Loucy (cell line): ENCODE data around the gene SMG6.

ENCODE experiments used
- H2AFZ ChIP-seq: fragments of 200-600 bp; sonication (generic); 2 replicates; pipeline ENCODE4 v1.6.0; 2016; ENCODE audit warnings: antibody characterized with exemption, mild to moderate bottlenecking, low read length, moderate library complexity
- H3F3A ChIP-seq: fragments of 200-600 bp; 2 replicates; pipeline ENCODE4 v1.6.0; 2016; ENCODE audit warnings: antibody characterized with exemption, low read depth, mild to moderate bottlenecking
- H3K27me3 ChIP-seq: fragments of 200-600 bp; sonication (generic); 2 replicates; pipeline ENCODE4 v1.6.1; 2014; ENCODE audit warnings: low read length, mild to moderate bottlenecking; ENCODE audit not compliant: insufficient read depth, poor library complexity, severe bottlenecking
- H3K36me3 ChIP-seq: fragments of 200-600 bp; sonication (generic); 2 replicates; pipeline ENCODE4 v1.6.1; 2016; ENCODE audit warnings: low read length; ENCODE audit not compliant: insufficient read depth
- H3K4me1 ChIP-seq: fragments of 200-600 bp; sonication (generic); 2 replicates; pipeline ENCODE4 v1.5.1; 2014; ENCODE audit warnings: low read length, mild to moderate bottlenecking; ENCODE audit not compliant: insufficient read depth, poor library complexity, severe bottlenecking
- H3K4me2 ChIP-seq: fragments of 200-600 bp; sonication (generic); 2 replicates; pipeline ENCODE4 v1.6.0; 2014; ENCODE audit warnings: antibody characterized with exemption, low read length, low read depth, mild to moderate bottlenecking; ENCODE audit not compliant: poor library complexity, severe bottlenecking
- H3K4me3 ChIP-seq: fragments of 200-600 bp; sonication (generic); 2 replicates; pipeline ENCODE4 v1.5.1; 2014; ENCODE audit warnings: low read length, mild to moderate bottlenecking, mixed read lengths; ENCODE audit not compliant: poor library complexity, severe bottlenecking
- H3K79me2 ChIP-seq: fragments of 200-600 bp; sonication (generic); 2 replicates; pipeline ENCODE4 v1.6.1; 2014; ENCODE audit warnings: low read length; ENCODE audit not compliant: insufficient read depth
- H3K9ac ChIP-seq: fragments of 200-600 bp; sonication (generic); 2 replicates; pipeline ENCODE4 v1.6.0; 2014; ENCODE audit warnings: mild to moderate bottlenecking, low read depth, low read length, moderate library complexity; ENCODE audit not compliant: poor library complexity, severe bottlenecking
- H3K9me2 ChIP-seq: fragments of 200-600 bp; sonication (generic); replicated peaks from 2 replicates; pipeline ENCODE4 v1.6.1; 2016; ENCODE audit warnings: low read depth, low read length, mixed read lengths
- H3K9me3 ChIP-seq: fragments of 200-600 bp; sonication (generic); 2 replicates; pipeline ENCODE4 v1.6.1; 2014; ENCODE audit warnings: mild to moderate bottlenecking, antibody characterized with exemption, low read length, low read depth; ENCODE audit not compliant: insufficient read depth
- H4K20me1 ChIP-seq: fragments of 200-600 bp; sonication (generic); 2 replicates; pipeline ENCODE4 v1.6.0; 2014; ENCODE audit warnings: antibody characterized with exemption, low read length, mild to moderate bottlenecking; ENCODE audit not compliant: insufficient read depth, poor library complexity, severe bottlenecking
- EZH2phosphoT487 ChIP-seq: fragments of 200-600 bp; IDR thresholded peaks from 2 replicates; pipeline ENCODE4 v1.6.1; 2018; ENCODE audit warnings: antibody characterized with exemption, mild to moderate bottlenecking, moderate library complexity, borderline replicate concordance
- TF ChIP-seq, protein P1 (sequence below): fragments of 200-600 bp; sonication (generic); conservative IDR thresholded peaks from 2 replicates; pipeline ENCODE4 v1.5.1; 2014; ENCODE audit warnings: mild to moderate bottlenecking, antibody characterized with exemption, low read length

Gene SMG6

DNA sequence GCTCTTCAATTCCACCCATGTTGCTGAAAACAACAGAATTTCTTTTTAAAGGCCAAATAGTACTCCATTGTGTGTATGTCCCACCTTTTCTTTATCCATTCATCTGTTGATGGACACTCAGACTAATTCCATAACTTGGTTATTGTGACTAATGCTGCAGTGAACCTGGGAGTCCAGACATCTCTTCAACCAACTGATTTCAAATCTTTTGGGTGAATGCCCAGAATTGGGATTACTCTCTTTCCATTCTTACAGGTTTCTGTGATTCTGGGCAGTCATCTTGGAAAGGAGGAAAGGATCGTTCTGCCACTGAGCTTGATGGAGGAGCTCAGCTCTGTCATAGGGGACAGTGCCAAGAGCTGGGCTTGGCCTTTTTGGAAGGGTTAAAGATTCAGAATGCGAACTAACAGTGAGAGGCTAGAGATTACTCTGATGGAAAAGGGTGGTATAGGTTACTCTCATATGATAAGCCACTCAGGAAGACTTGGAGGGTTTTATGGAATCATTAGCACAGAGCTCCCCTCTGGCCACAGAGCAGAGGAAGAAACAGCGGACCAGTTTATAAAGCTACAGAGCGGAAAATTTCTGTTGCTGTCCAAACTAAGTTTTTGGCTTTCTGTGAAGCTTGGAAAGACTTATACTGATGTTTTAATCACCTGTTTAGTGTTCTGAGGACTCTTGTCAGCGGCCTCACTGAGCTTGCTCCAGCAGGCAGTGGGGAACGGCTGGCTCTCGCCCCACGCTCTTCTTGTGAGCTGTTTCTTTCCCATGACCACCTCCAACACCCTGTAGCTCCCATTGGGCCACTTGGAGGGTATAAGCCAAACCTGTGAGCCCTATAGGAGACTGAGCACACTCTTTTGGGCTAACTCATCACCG, 200.4 kb downstream of the SMG6 start:
- no peak overlapping the region for H3K4me3 ChIP-seq
- no peak overlapping the region for H3K9ac ChIP-seq
- peaks cover 23% of the 10 kb centered on the region for H3K4me1 ChIP-seq
- no peak for TF ChIP-seq EZH2phosphoT487
- TF ChIP-seq, protein P1, sequence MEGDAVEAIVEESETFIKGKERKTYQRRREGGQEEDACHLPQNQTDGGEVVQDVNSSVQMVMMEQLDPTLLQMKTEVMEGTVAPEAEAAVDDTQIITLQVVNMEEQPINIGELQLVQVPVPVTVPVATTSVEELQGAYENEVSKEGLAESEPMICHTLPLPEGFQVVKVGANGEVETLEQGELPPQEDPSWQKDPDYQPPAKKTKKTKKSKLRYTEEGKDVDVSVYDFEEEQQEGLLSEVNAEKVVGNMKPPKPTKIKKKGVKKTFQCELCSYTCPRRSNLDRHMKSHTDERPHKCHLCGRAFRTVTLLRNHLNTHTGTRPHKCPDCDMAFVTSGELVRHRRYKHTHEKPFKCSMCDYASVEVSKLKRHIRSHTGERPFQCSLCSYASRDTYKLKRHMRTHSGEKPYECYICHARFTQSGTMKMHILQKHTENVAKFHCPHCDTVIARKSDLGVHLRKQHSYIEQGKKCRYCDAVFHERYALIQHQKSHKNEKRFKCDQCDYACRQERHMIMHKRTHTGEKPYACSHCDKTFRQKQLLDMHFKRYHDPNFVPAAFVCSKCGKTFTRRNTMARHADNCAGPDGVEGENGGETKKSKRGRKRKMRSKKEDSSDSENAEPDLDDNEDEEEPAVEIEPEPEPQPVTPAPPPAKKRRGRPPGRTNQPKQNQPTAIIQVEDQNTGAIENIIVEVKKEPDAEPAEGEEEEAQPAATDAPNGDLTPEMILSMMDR: no peak
- no peak overlapping the region for H3K4me2 ChIP-seq
- no peaks in the 10 kb centered on the region for H3K9me3 ChIP-seq
- H3K9me2 ChIP-seq: no peaks in the 10 kb centered on the region
- peaks cover 24% of the 10 kb centered on the region; the same call in 1 of the 2 replicates for H3K36me3 ChIP-seq
- peaks cover 2% of the 10 kb centered on the region; the same call in 1 of the 2 replicates for H3F3A ChIP-seq
- H3K79me2 ChIP-seq: peaks cover 7% of the 10 kb centered on the region; the same call in 1 of the 2 replicates
- H2AFZ ChIP-seq: no peak overlapping the region
- H4K20me1 ChIP-seq: peaks cover 4% of the 10 kb centered on the region
- no peaks in the 10 kb centered on the region for H3K27me3 ChIP-seq

DNA sequence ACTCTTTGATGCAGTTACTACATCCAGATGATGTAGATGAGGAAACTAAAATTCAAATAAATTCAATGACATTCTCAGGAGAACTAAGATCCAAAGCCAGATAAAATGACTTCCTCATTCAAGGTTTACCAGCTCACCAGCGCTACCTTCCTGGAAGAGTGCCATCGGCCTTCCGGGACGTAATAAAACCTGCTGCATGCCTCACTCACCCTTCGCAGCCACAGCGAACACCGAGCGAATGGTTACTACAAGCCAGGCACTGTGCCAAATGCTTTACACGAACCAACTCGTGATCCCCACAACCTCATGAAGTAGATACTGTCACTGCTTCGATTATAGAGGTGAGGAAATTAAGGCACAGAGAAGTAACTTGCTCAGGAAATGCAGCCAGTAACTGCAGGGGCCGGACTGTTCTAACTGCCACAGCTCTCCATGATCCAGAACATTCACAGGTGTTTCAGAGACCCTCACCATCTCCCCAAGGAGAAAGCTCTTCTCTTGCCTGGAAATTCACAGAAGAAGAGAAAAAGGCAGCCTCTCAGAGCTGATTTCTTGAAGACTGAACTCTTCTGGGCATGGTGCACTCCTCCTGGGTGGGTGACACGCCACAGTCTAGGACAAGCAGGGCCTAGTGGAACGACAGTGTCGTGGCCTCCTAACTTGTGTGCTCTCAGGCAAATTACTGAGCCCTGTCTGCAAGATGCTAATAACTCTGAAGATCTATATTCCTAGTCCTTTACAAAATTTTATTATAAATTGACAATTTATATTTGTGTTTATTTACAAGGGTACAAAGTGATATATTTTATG, 201.9 kb downstream of the SMG6 start:
- H3K4me1 ChIP-seq: peaks cover 34% of the 10 kb centered on the region
- no peaks in the 10 kb centered on the region for H3K27me3 ChIP-seq
- H3K36me3 ChIP-seq: peaks cover 11% of the 10 kb centered on the region; the same call in 1 of the 2 replicates
- H3K9me2 ChIP-seq: no peaks in the 10 kb centered on the region
- peaks cover 4% of the 10 kb centered on the region for H4K20me1 ChIP-seq
- H3K79me2 ChIP-seq: peaks cover 7% of the 10 kb centered on the region; the same call in 1 of the 2 replicates
- peak overlapping the region; percentile 27 for H3K4me3 ChIP-seq
- no peak for TF ChIP-seq EZH2phosphoT487
- TF ChIP-seq, protein P1: no peak
- no peak overlapping the region for H2AFZ ChIP-seq
- peak overlapping the region; percentile 32 for H3K9ac ChIP-seq
- H3K4me2 ChIP-seq: peak overlapping the region; percentile 55
- peaks cover 2% of the 10 kb centered on the region; the same call in 1 of the 2 replicates for H3F3A ChIP-seq
- no peaks in the 10 kb centered on the region for H3K9me3 ChIP-seq

DNA sequence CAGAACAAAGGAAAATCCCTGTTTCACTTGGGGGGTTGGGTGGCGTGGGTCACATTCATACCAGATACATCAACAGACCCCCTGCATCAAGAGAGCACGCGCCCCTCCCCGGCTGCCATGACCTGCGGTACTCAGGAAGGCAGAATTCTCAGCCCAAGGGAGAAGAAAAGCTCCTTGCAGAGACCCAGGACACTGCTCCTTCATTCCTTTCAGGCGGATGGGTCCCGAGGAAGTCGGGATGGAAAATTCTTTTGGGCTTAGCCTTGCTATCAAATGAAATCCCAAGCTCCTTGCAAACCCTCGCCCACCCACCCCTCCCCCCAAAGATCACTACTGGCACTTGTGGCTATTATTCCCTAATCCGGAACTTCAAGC, 208.1 kb downstream of the SMG6 start:
- Histone ChIP-seq H3K9me3 (no peaks in the 10 kb centered on the region), H3F3A (no peaks in the 10 kb centered on the region), H3K36me3 (peaks cover 16% of the 10 kb centered on the region; the same call in 1 of the 2 replicates), H2AFZ (no peak overlapping the region), H4K20me1 (no peaks in the 10 kb centered on the region), H3K79me2 (no peaks in the 10 kb centered on the region), H3K4me2 (no peak overlapping the region), H3K4me1 (peaks cover 23% of the 10 kb centered on the region), H3K4me3 (no peak overlapping the region), H3K9me2 (no peaks in the 10 kb centered on the region), H3K27me3 (no peaks in the 10 kb centered on the region), H3K9ac (no peak overlapping the region)
- TF ChIP-seq, protein P1: no peak
- TF ChIP-seq EZH2phosphoT487: no peak
